Prostate gland (tissue), 2 donors: ENCODE measurements around the gene NAMPT.
"Not testable (repeated sequence)": the region's sequence is repeated elsewhere in the genome, so short reads cannot be mapped to it uniquely, and the experiment has no call there.

Source experiments
- CTCF ChIP-seq, 4 experiments: fragments of 200-600 bp in 2 of 4; fragments of 450-650 bp in 2 of 4; sonication (generic) in 2 of 4; IDR thresholded peaks; 1 replicate in 3 of 4; 2 replicates in 1 of 4; pipeline ENCODE4 v1.5.1; 2016 to 2019; ENCODE audit warnings: antibody characterized with exemption in 4 of 4, mild to moderate bottlenecking in 2 of 4, moderate library complexity in 2 of 4
- POLR2A ChIP-seq: fragments of 450-650 bp; IDR thresholded peaks from one replicate; pipeline ENCODE4 v1.6.1; 2016; ENCODE audit warnings: antibody characterized with exemption, mild to moderate bottlenecking

GRCh38 chr7:106298631-106299030 lies 13.8 kb upstream of the NAMPT start:
- TF ChIP-seq CTCF (IDR thresholded peaks at IDR 0.05); POLR2A: not testable (repeated sequence)
